ENCODE results near the gene ATP1A4.

Gene ATP1A4

DNA sequence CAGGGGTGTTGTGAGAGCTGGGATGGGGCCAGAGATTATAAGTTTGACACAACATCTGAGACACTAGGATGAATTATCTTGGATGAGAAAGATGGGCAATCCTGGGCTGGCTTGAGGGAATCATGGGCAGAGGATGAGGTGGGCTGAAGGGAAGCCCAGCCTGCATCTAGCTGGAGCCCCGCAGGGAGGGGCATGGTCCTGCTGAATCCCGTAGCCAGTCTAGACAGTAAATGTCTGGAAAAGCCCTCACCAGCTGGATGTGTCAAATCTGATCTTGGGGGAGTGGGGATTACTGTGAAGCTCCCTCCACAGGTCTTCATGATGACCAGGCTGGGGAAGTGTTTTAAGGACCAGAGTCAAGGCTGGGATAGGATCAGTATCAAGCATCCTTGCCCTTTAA is 35.3 kb downstream of the ATP1A4 start:
- ChIA-PET POLR2A (no interaction called here), CTCF (interaction anchor here (0.6 to 1.3 kb wide), 4 partner anchors 85 to 390 kb away, joined by 3 to 5 read pairs (median 4); no protein-coding TSS in a partner anchor)
- TF ChIP-seq ZNF830 (tag by site-specific recombination; IDR thresholded peaks at IDR 0.05; ENCODE audit: low read depth) (no peak), ZNF449 (tag by site-specific recombination; IDR thresholded peaks at IDR 0.05) (peak; percentile 92), ZNF558 (tag by site-specific recombination; IDR thresholded peaks at IDR 0.05) (no peak), MEIS1 (CRISPR knock-in tag; IDR thresholded peaks at IDR 0.05; ENCODE audit: borderline replicate concordance) (no peak), ZSCAN18 (tag by site-specific recombination; IDR thresholded peaks at IDR 0.05) (no peak), ZNF629 (tag by site-specific recombination; IDR thresholded peaks at IDR 0.05) (no peak), ZBTB48 (tag by site-specific recombination; IDR thresholded peaks at IDR 0.05) (no peak)
- TF ChIP-seq, protein P1, sequence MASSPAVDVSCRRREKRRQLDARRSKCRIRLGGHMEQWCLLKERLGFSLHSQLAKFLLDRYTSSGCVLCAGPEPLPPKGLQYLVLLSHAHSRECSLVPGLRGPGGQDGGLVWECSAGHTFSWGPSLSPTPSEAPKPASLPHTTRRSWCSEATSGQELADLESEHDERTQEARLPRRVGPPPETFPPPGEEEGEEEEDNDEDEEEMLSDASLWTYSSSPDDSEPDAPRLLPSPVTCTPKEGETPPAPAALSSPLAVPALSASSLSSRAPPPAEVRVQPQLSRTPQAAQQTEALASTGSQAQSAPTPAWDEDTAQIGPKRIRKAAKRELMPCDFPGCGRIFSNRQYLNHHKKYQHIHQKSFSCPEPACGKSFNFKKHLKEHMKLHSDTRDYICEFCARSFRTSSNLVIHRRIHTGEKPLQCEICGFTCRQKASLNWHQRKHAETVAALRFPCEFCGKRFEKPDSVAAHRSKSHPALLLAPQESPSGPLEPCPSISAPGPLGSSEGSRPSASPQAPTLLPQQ (tag by site-specific recombination; IDR thresholded peaks at IDR 0.05): no peak
- Histone ChIP-seq H3K9me3 (ENCODE audit: control insufficient read depth, insufficient read depth, low read depth, low read length) (no peaks in the 10 kb centered on the region), H3K4me3 (ENCODE audit: low read depth, low read length) (no peak overlapping the region), H3K27ac (ENCODE audit: extremely low read depth, low read depth, low read length) (no peak overlapping the region), H3K36me3 (ENCODE audit: control insufficient read depth in 2 of 2, insufficient read depth in 1 of 2, low read length in 2 of 2) (no peaks in the 10 kb centered on the region), H3K4me1 (ENCODE audit: control insufficient read depth, insufficient read depth, low read length) (no peaks in the 10 kb centered on the region)

- Histone ChIP-seq H3K27ac (ENCODE audit: extremely low read depth, low read depth, low read length) (no peak overlapping the region), H3K4me3 (ENCODE audit: low read depth, low read length) (no peak overlapping the region), H3K36me3 (ENCODE audit: control insufficient read depth in 2 of 2, insufficient read depth in 1 of 2, low read length in 2 of 2) (no peaks in the 10 kb centered on the region), H3K9me3 (ENCODE audit: control insufficient read depth, insufficient read depth, low read depth, low read length) (no peaks in the 10 kb centered on the region), H3K4me1 (ENCODE audit: control insufficient read depth, insufficient read depth, low read length) (no peaks in the 10 kb centered on the region)
- ChIA-PET CTCF (interaction anchor here (0.9 to 6.7 kb wide), 2 partner anchors 62 to 86 kb away, joined by 5 to 88 read pairs; no protein-coding TSS in a partner anchor), POLR2A (no interaction called here)
- no peak for TF ChIP-seq ZNF366 (tag by site-specific recombination; conservative IDR thresholded peaks at IDR 0.05)
- TF ChIP-seq, protein P2, sequence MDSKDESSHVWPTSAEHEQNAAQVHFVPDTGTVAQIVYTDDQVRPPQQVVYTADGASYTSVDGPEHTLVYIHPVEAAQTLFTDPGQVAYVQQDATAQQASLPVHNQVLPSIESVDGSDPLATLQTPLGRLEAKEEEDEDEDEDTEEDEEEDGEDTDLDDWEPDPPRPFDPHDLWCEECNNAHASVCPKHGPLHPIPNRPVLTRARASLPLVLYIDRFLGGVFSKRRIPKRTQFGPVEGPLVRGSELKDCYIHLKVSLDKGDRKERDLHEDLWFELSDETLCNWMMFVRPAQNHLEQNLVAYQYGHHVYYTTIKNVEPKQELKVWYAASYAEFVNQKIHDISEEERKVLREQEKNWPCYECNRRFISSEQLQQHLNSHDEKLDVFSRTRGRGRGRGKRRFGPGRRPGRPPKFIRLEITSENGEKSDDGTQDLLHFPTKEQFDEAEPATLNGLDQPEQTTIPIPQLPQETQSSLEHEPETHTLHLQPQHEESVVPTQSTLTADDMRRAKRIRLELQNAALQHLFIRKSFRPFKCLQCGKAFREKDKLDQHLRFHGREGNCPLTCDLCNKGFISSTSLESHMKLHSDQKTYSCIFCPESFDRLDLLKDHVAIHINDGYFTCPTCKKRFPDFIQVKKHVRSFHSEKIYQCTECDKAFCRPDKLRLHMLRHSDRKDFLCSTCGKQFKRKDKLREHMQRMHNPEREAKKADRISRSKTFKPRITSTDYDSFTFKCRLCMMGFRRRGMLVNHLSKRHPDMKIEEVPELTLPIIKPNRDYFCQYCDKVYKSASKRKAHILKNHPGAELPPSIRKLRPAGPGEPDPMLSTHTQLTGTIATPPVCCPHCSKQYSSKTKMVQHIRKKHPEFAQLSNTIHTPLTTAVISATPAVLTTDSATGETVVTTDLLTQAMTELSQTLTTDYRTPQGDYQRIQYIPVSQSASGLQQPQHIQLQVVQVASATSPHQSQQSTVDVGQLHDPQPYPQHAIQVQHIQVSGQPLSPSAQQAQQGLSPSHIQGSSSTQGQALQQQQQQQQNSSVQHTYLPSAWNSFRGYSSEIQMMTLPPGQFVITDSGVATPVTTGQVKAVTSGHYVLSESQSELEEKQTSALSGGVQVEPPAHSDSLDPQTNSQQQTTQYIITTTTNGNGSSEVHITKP (tag by site-specific recombination; IDR thresholded peaks at IDR 0.05): 0 out of 2 replicates have a peak, but pooled peaks have one; percentile 49
- TF ChIP-seq REPIN1 (tag by site-specific recombination; IDR thresholded peaks at IDR 0.05; ENCODE audit: low read depth): no peak
These were observed 36.0 kb downstream of the ATP1A4 start for GRCh38 chr1:160187407-160187806.

GRCh38 chr1:160188341-160188740 is 36.9 kb downstream of the ATP1A4 start:
- POLR2A ChIA-PET: no interaction called here
- Histone ChIP-seq H3K9me3 (ENCODE audit: control insufficient read depth, insufficient read depth, low read depth, low read length) (no peaks in the 10 kb centered on the region), H3K27ac (ENCODE audit: extremely low read depth, low read depth, low read length) (no peak overlapping the region), H3K4me3 (ENCODE audit: low read depth, low read length) (no peak overlapping the region), H3K36me3 (ENCODE audit: control insufficient read depth in 2 of 2, insufficient read depth in 1 of 2, low read length in 2 of 2) (no peaks in the 10 kb centered on the region), H3K4me1 (ENCODE audit: control insufficient read depth, insufficient read depth, low read length) (no peaks in the 10 kb centered on the region)
- CTCF ChIA-PET: interaction anchor here (1.1 to 6.7 kb wide), 4 partner anchors 61 to 103 kb away, joined by 3 to 88 read pairs (median 28); no protein-coding TSS in a partner anchor
- TF ChIP-seq ZFP3 (tag by site-specific recombination; IDR thresholded peaks at IDR 0.05; ENCODE audit: low read depth) (no peak), PRDM6 (tag by site-specific recombination; IDR thresholded peaks at IDR 0.05) (no peak), GLIS1 (tag by site-specific recombination; IDR thresholded peaks at IDR 0.05) (no peak), ZNF416 (tag by site-specific recombination; IDR thresholded peaks at IDR 0.05) (no peak), ZNF302 (tag by site-specific recombination; IDR thresholded peaks at IDR 0.05; ENCODE audit: low read depth) (no peak), ZNF146 (tag by site-specific recombination; IDR thresholded peaks at IDR 0.05) (no peak), ZNF202 (tag by site-specific recombination; IDR thresholded peaks at IDR 0.05; ENCODE audit: borderline replicate concordance) (no peak), ZEB2 (tag by site-specific recombination; IDR thresholded peaks at IDR 0.05) (no peak), ZBTB1 (tag by site-specific recombination; IDR thresholded peaks at IDR 0.05) (no peak)
